Measurements from ENCODE around the gene TPCN1. TPM values are rescaled to one million over a fixed set of nuclear protein-coding genes. Genes with fewer than 3 reads are reported as not detected.
"Not testable (repeated sequence)": the region's sequence is repeated elsewhere in the genome, so short reads cannot be mapped to it uniquely, and the experiment has no call there.

TPCN1 gene
- total and polyA plus RNA-seq, 2 experiments from 2014 or later, result 14.4 to 16.2 TPM

DNA sequence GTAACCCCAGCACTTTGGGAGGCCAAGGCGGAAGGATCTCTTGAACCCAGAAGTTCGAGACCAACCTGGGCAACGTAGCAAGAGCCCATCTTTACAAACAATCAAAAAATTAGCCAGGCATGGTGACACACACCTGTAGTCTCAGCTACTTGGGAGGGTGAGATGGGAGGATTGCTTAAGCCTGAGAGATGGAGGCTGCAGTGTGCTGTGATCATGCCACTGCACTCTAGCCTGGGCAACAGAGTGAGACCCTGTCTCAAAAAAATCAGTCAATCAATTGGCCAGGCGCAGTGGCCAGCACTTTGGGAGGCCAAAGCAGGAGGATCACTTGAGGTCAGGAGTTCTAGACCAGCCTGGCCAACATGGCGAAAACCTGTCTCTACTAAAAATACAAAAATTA is 14.5 kb upstream of the TPCN1 start:
- not testable (repeated sequence) for H3K4me3 ChIP-seq; H3K36me3 ChIP-seq (ENCODE audit: insufficient read depth); H4K20me1 ChIP-seq (replicated peaks; ENCODE audit: insufficient read depth); H3K79me2 ChIP-seq (replicated peaks; ENCODE audit: insufficient read depth); H3K27ac ChIP-seq (ENCODE audit: low read depth); H3K36me3 Mint-ChIP-seq (ENCODE audit: low read depth); H2AFZ ChIP-seq; H3K9me2 ChIP-seq (ENCODE audit: insufficient read depth); ATAC-seq; H3K9me3 Mint-ChIP-seq; H3K27me3 Mint-ChIP-seq (ENCODE audit: insufficient read depth, low read depth, poor library complexity); H3K4me2 ChIP-seq; H3K4me3 Mint-ChIP-seq; H3K4me1 ChIP-seq (ENCODE audit: insufficient read depth); H3K27me3 ChIP-seq (ENCODE audit: insufficient read depth); H3F3A ChIP-seq (replicated peaks; ENCODE audit: low read depth); H3K4me1 Mint-ChIP-seq; DNase-seq (ENCODE audit: low spot score)
- 0 out of 2 replicates have a peak overlapping the region, but pooled peaks have one; percentile 63 for H3K27ac Mint-ChIP-seq

DNA sequence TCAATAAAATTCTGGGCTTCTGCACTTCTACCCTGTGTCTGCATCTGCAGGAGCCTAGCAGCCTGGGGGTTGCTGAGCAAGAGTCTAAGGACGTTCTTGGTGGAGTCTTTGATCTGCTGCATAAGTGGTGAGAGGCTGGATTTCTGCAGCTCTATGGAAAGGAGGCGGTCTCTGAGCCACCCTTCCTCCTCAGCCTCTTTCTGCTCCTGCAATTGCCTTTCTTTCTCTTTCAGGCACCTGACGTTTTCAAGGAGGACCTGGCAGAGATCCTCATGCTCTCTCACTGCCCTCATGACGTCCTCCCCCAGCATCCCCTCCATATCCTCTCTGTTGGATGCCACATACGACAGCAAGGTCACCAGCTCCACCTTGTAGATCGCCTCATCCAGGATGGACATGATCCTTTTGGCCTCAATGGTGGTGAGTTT is 13.6 kb upstream of the TPCN1 start:
- Mint-ChIP-seq H3K9me3 (peaks cover 6% of the 10 kb centered on the region; the same call in 2 of the 3 replicates), H3K4me1 (peaks cover 6% of the 10 kb centered on the region), H3K36me3 (ENCODE audit: low read depth) (peaks cover 6% of the 10 kb centered on the region), H3K27me3 (ENCODE audit: insufficient read depth, low read depth, poor library complexity) (peaks cover 5% of the 10 kb centered on the region), H3K27ac (no peak overlapping the region; the same call in 1 of the 2 replicates), H3K4me3 (no peak overlapping the region)
- no peaks in the 10 kb centered on the region for H3F3A ChIP-seq (replicated peaks; ENCODE audit: low read depth)
- H3K4me2 ChIP-seq, result no peak overlapping the region
- H3K4me1 ChIP-seq (ENCODE audit: insufficient read depth), result no peaks in the 10 kb centered on the region
- H2AFZ ChIP-seq, result no peak overlapping the region
- H3K27me3 ChIP-seq (ENCODE audit: insufficient read depth), result no peaks in the 10 kb centered on the region
- no peaks in the 10 kb centered on the region for H3K79me2 ChIP-seq (replicated peaks; ENCODE audit: insufficient read depth)
- H3K4me3 ChIP-seq, result no peak overlapping the region
- DNase-seq (ENCODE audit: low spot score) (no peak), ATAC-seq (no peak)
- H3K36me3 ChIP-seq (ENCODE audit: insufficient read depth), result no peaks in the 10 kb centered on the region
- H3K27ac ChIP-seq (ENCODE audit: low read depth), result no peak overlapping the region
- no peaks in the 10 kb centered on the region for H3K9me2 ChIP-seq (ENCODE audit: insufficient read depth)
- H4K20me1 ChIP-seq (replicated peaks; ENCODE audit: insufficient read depth), result no peaks in the 10 kb centered on the region
- TF ChIP-seq CREB1 (CRISPR knock-in tag; IDR thresholded peaks at IDR 0.05; ENCODE audit: low read depth), result no peak
- TF ChIP-seq EZH2phosphoT487 (IDR thresholded peaks at IDR 0.05; ENCODE audit: unreplicated experiment), result no peak
- no peak for TF ChIP-seq POLR2AphosphoS5 (IDR thresholded peaks at IDR 0.05; ENCODE audit: low read depth)
- TF ChIP-seq, protein P1, sequence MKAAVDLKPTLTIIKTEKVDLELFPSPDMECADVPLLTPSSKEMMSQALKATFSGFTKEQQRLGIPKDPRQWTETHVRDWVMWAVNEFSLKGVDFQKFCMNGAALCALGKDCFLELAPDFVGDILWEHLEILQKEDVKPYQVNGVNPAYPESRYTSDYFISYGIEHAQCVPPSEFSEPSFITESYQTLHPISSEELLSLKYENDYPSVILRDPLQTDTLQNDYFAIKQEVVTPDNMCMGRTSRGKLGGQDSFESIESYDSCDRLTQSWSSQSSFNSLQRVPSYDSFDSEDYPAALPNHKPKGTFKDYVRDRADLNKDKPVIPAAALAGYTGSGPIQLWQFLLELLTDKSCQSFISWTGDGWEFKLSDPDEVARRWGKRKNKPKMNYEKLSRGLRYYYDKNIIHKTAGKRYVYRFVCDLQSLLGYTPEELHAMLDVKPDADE (IDR thresholded peaks at IDR 0.05), result no peak
- TF ChIP-seq STAT1 (IDR thresholded peaks at IDR 0.05; ENCODE audit: unreplicated experiment), result no peak
- TF ChIP-seq ZNF114 (CRISPR knock-in tag; IDR thresholded peaks at IDR 0.05), result no peak
- TF ChIP-seq, protein P2, sequence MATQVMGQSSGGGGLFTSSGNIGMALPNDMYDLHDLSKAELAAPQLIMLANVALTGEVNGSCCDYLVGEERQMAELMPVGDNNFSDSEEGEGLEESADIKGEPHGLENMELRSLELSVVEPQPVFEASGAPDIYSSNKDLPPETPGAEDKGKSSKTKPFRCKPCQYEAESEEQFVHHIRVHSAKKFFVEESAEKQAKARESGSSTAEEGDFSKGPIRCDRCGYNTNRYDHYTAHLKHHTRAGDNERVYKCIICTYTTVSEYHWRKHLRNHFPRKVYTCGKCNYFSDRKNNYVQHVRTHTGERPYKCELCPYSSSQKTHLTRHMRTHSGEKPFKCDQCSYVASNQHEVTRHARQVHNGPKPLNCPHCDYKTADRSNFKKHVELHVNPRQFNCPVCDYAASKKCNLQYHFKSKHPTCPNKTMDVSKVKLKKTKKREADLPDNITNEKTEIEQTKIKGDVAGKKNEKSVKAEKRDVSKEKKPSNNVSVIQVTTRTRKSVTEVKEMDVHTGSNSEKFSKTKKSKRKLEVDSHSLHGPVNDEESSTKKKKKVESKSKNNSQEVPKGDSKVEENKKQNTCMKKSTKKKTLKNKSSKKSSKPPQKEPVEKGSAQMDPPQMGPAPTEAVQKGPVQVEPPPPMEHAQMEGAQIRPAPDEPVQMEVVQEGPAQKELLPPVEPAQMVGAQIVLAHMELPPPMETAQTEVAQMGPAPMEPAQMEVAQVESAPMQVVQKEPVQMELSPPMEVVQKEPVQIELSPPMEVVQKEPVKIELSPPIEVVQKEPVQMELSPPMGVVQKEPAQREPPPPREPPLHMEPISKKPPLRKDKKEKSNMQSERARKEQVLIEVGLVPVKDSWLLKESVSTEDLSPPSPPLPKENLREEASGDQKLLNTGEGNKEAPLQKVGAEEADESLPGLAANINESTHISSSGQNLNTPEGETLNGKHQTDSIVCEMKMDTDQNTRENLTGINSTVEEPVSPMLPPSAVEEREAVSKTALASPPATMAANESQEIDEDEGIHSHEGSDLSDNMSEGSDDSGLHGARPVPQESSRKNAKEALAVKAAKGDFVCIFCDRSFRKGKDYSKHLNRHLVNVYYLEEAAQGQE (IDR thresholded peaks at IDR 0.05; ENCODE audit: unreplicated experiment), result no peak
- TF ChIP-seq, protein P3, sequence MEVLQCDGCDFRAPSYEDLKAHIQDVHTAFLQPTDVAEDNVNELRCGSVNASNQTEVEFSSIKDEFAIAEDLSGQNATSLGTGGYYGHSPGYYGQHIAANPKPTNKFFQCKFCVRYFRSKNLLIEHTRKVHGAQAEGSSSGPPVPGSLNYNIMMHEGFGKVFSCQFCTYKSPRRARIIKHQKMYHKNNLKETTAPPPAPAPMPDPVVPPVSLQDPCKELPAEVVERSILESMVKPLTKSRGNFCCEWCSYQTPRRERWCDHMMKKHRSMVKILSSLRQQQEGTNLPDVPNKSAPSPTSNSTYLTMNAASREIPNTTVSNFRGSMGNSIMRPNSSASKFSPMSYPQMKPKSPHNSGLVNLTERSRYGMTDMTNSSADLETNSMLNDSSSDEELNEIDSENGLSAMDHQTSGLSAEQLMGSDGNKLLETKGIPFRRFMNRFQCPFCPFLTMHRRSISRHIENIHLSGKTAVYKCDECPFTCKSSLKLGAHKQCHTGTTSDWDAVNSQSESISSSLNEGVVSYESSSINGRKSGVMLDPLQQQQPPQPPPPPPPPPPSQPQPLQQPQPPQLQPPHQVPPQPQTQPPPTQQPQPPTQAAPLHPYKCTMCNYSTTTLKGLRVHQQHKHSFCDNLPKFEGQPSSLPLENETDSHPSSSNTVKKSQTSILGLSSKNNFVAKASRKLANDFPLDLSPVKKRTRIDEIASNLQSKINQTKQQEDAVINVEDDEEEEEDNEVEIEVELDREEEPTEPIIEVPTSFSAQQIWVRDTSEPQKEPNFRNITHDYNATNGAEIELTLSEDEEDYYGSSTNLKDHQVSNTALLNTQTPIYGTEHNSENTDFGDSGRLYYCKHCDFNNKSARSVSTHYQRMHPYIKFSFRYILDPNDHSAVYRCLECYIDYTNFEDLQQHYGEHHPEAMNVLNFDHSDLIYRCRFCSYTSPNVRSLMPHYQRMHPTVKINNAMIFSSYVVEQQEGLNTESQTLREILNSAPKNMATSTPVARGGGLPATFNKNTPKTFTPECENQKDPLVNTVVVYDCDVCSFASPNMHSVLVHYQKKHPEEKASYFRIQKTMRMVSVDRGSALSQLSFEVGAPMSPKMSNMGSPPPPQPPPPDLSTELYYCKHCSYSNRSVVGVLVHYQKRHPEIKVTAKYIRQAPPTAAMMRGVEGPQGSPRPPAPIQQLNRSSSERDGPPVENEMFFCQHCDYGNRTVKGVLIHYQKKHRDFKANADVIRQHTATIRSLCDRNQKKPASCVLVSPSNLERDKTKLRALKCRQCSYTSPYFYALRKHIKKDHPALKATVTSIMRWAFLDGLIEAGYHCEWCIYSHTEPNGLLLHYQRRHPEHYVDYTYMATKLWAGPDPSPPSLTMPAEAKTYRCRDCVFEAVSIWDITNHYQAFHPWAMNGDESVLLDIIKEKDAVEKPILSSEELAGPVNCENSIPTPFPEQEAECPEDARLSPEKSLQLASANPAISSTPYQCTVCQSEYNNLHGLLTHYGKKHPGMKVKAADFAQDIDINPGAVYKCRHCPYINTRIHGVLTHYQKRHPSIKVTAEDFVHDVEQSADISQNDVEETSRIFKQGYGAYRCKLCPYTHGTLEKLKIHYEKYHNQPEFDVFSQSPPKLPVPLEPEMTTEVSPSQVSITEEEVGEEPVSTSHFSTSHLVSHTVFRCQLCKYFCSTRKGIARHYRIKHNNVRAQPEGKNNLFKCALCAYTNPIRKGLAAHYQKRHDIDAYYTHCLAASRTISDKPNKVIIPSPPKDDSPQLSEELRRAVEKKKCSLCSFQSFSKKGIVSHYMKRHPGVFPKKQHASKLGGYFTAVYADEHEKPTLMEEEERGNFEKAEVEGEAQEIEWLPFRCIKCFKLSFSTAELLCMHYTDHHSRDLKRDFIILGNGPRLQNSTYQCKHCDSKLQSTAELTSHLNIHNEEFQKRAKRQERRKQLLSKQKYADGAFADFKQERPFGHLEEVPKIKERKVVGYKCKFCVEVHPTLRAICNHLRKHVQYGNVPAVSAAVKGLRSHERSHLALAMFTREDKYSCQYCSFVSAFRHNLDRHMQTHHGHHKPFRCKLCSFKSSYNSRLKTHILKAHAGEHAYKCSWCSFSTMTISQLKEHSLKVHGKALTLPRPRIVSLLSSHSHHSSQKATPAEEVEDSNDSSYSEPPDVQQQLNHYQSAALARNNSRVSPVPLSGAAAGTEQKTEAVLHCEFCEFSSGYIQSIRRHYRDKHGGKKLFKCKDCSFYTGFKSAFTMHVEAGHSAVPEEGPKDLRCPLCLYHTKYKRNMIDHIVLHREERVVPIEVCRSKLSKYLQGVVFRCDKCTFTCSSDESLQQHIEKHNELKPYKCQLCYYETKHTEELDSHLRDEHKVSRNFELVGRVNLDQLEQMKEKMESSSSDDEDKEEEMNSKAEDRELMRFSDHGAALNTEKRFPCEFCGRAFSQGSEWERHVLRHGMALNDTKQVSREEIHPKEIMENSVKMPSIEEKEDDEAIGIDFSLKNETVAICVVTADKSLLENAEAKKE (CRISPR knock-in tag; IDR thresholded peaks at IDR 0.05), result no peak
- no peak for TF ChIP-seq ZNF331 (CRISPR knock-in tag; IDR thresholded peaks at IDR 0.05; ENCODE audit: low read depth)
- no peak for TF ChIP-seq EZH2 (IDR thresholded peaks at IDR 0.05; ENCODE audit: low read depth, unreplicated experiment)
